Epithelial cell of proximal tubule (primary cell): ENCODE data around the gene TMEM178B. TPM values are rescaled to one million over a fixed set of nuclear protein-coding genes. Genes with fewer than 3 reads are reported as not detected.

ENCODE experiments used
- DNase-seq: peaks from one replicate; pipeline ENCODE4 v3.0.0-alpha.2; 2011; ENCODE audit warnings: low read depth
- H3K4me3 ChIP-seq: 2 replicates; pipeline ENCODE4 v1.5.1; 2011; ENCODE audit warnings: low read depth, mild to moderate bottlenecking, low read length
- total RNA-seq: library from RNA; depleted of rRNA; stranded (reverse); fragments of >200 nt; gene quantifications from 2 replicates; pipeline ENCODE4 v1.2.3, GENCODE V29; 2015
- TF ChIP-seq, protein P1 (sequence below): conservative IDR thresholded peaks from 2 replicates; pipeline ENCODE4 v1.5.1; 2012; ENCODE audit warnings: low read depth, mild to moderate bottlenecking, low read length

Gene TMEM178B
- total RNA-seq, 1 donor from 2014 or later, result 3.1 TPM

DNA sequence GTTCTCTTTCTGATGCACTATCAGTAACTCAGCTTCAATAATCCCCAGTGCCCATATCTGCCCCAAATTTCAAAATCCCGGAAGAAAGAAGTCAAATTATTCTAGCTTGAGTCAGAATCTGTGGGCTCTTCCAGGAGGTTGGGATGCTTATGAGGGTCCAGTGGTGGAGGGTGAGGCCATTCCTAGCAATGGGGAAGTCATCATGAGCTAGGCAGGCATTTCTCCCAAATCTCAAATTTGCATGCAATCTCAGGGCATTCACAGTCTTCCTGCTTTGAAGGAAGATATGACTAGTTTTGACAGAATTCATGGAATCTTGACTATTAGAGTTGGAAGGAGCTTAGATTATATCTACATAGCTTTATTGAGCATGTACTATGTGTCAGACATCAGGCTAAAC lies 313.0 kb downstream of the TMEM178B start:
- H3K4me3 ChIP-seq, result no peak overlapping the region
- TF ChIP-seq, protein P1, sequence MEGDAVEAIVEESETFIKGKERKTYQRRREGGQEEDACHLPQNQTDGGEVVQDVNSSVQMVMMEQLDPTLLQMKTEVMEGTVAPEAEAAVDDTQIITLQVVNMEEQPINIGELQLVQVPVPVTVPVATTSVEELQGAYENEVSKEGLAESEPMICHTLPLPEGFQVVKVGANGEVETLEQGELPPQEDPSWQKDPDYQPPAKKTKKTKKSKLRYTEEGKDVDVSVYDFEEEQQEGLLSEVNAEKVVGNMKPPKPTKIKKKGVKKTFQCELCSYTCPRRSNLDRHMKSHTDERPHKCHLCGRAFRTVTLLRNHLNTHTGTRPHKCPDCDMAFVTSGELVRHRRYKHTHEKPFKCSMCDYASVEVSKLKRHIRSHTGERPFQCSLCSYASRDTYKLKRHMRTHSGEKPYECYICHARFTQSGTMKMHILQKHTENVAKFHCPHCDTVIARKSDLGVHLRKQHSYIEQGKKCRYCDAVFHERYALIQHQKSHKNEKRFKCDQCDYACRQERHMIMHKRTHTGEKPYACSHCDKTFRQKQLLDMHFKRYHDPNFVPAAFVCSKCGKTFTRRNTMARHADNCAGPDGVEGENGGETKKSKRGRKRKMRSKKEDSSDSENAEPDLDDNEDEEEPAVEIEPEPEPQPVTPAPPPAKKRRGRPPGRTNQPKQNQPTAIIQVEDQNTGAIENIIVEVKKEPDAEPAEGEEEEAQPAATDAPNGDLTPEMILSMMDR, result no peak
- no peak for DNase-seq

DNA sequence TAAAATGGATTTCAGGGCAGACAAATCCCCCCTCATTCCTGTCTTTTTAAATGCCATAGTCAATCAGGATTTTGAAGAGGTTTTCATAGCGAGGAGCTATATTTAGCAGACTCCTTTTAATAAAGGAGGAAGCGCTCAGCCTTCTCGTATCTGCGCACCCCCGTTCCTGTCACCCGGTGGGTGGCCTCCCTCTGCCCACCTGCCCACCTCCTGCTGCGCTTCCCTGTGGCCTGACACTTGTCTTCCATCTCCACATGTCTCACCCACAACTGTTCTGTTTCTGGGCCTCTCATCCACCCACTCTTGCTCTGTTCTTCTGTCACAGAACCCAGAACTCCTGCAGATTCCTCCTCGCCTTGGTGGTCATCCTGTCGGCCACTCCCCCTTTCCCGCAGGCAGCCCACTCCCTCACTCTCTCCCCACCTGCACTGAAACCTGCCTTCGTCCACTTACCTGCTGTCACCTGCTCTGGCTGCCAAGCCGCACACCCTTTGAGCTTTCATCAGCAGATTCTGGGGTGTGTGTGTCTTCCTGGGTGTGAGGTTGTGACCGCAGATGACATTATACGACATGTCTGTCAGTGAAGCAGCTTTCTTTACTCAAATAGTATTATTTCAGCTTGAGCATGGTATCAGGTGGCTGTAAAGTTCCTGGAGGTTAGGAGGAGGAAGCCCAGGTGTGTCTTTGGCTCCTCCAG lies 313.8 kb downstream of the TMEM178B start:
- TF ChIP-seq, protein P1, result no peak
- no peak for DNase-seq
- no peak overlapping the region for H3K4me3 ChIP-seq

DNA sequence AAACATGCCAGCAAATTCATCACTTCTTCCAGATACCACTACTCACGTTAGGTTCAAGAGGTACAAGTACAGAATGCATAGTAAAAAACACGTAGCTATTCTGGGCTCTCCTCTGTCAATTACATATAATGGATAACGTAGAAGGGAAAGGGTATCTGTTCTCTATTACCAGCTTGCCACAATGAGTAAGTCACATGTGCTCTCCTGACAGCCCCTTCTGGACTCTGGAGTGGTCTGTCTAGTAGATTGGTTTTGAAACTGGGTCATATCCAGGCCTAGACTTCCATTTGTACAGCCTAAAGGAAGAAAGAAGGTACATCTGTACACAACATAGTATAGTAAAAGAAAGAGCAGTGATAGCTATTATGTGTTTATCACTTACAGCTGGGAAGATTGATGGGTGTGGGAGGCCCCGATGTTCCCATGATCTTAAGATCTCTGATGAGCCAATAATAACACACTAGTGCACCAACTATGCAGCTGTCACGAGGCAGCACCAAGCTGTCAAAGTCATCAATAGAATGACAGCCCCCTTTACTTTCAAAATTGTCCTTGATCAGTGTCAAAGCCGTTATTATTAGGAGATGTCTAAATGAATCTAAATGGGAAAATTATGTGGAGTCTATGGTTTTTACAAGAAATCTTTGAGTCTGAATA lies 315.4 kb downstream of the TMEM178B start:
- H3K4me3 ChIP-seq, result no peak overlapping the region
- DNase-seq, result no peak
- TF ChIP-seq, protein P1, result no peak

DNA sequence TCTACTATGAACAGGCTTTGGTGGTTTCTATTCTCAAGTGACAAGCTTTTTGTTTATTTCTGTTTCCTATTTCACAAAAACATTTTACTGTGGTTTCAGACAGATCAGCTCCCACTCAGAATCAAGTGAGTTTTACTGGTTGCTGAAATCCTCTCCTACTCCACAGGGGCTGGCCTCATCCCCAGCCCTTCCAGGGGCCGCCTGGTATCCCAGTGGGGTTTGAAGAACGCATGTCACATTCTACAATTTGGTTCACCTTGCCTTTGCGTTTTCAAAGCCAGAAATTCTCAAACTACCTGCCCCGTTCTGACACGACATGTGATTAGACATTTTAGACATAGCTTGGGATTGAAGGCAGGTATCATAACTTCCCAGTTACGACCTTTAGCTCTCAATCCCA lies 316.5 kb downstream of the TMEM178B start:
- TF ChIP-seq, protein P1, result no peak
- DNase-seq, result no peak
- H3K4me3 ChIP-seq, result no peak overlapping the region

DNA sequence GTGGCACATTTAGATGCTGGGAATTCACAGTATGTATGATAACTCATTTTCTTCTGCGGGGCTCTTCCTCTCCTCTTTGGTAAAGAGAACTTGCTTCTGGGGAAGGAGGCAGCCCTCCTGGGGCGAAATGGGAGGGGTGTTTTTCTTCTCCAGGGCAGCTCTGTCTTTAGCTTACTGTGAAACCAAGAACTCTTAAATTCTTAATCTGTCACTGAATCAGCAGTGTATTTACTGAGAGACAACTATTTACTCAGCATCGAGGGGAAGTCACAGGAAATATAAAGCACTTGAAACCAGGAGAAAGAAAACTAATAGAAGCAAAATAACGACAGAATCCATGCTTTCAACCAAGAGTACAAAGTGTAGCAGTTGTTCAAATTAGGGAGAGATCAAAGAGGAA lies 319.2 kb downstream of the TMEM178B start:
- no peak for DNase-seq
- H3K4me3 ChIP-seq, result no peak overlapping the region
- TF ChIP-seq, protein P1, result no peak

DNA sequence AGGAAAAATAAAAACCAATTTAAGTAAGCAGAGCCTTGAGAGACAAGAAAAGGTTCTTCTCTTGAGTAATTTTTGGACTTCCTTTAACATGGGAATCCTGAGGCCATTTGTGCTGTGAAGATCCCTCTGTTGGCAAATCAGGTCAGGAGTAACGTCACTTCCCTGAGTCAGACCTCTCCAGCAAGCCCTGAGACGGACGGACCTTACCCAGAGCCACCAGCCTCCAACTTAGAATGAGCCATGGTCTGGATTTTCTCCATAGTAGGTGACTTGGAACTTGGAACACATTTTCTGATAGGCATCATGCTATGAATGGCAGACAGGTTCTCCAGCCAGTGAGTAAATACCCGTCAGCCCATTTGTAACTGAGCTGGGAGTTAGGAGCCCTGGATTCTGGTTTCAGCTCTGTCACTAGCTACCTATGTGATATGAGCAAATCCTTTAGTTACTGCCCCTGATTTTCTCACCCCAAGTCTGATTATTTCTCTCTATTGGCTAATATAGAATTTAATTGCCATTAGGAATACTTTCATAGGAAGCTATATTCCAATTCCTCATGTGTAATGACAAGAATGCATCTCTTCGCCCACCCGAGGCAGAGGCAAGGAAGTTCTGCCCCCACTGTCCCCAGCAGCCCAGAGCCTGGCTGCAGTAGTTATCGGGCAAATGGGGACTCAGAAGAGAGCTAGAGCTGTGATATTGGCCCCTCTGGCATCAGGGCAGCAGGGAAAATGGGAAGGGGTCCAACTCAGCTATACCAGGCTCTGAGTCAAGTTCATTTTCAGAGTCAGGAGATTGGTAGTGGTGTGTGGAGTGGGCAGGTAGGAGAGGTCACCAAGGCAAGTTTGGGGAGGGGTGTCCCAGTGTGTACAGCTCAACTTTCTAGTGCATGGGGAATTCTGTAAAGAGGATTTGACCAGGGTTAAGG lies 323.6 kb downstream of the TMEM178B start:
- no peak overlapping the region for H3K4me3 ChIP-seq
- TF ChIP-seq, protein P1, result no peak
- no peak for DNase-seq
